ENCODE results near the gene RNF38. TPM values are rescaled to one million over a fixed set of nuclear protein-coding genes. Genes with fewer than 3 reads are reported as not detected.

The RNF38 gene
- total and polyA plus RNA-seq, 9 of the 15 experiments (the other 6 are each of a cell fraction or from before 2014, with no cell fraction given), result 1.6 to 9.8 (median 4.5) TPM

DNA sequence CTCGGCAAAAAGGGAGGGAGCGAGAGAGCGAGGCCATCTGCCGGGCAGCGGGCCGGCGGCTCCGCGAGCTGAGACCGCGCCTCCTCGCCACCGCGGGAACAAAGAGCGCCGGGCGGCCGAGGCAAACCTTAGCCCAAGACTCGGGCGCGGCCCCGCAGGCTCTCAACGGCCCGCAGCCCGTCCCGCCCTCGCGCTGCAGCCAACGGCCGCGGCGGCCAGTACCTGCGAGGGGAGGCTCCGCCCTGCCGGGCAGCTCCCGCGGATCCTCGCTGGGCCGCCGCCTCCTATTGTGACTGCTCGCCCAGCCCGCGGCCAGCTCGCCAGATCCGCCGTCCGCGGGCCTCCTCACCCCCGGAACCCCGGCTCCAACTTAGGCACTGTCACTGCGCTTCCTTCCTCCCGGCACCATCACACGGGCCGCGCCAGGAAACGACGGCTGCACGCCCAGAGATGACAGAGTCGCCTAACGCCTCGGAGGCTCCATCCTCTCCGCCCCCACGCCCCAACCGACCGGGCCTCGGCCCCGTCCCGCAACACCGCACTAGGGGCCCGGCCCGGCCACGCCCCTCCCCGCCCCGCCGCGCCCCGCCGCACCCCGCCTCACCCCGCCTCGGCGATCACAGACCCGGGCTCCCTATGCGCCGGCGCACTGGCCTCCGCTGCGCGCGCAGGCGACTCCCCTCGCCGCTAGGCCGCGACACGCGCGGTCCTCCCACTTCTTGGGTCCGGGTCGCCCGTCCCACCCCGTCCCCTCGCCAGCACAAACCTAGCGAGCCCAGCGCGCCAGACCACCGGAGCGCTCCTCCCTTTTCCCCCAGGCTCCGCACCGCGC is 479 bp upstream of the RNF38 start (continued):
- TF ChIP-seq GABPA (tag; conservative IDR thresholded peaks at IDR 0.05; ENCODE audit: low read depth) (peak; percentile 65), LCOR (CRISPR knock-in tag; IDR thresholded peaks at IDR 0.05) (no peak), LEF1 (IDR thresholded peaks at IDR 0.05) (no peak), MEF2D (tag; conservative IDR thresholded peaks at IDR 0.05; ENCODE audit: low read depth) (no peak), SUPT5H (IDR thresholded peaks at IDR 0.05) (peak; percentile 66), TRIM24 (IDR thresholded peaks at IDR 0.05) (no peak), NR2F6 (CRISPR knock-in tag; IDR thresholded peaks at IDR 0.05) (no peak), CSDE1 (IDR thresholded peaks at IDR 0.05) (no peak), ZEB2 (IDR thresholded peaks at IDR 0.05) (no peak), NCOA2 (IDR thresholded peaks at IDR 0.05; ENCODE audit: partially characterized antibody in 2 of 2) (no peak), ZNF408 (CRISPR knock-in tag; IDR thresholded peaks at IDR 0.05; ENCODE audit: low read depth) (no peak), L3MBTL2 (IDR thresholded peaks at IDR 0.05) (peak; percentile 75)
- TF ChIP-seq, protein P1, sequence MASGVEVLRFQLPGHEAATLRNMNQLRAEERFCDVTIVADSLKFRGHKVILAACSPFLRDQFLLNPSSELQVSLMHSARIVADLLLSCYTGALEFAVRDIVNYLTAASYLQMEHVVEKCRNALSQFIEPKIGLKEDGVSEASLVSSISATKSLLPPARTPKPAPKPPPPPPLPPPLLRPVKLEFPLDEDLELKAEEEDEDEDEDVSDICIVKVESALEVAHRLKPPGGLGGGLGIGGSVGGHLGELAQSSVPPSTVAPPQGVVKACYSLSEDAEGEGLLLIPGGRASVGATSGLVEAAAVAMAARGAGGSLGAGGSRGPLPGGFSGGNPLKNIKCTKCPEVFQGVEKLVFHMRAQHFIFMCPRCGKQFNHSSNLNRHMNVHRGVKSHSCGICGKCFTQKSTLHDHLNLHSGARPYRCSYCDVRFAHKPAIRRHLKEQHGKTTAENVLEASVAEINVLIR (CRISPR knock-in tag; IDR thresholded peaks at IDR 0.05), result peak; percentile 42; the same call in 1 of the 2 replicates
- TF ChIP-seq, protein P2, sequence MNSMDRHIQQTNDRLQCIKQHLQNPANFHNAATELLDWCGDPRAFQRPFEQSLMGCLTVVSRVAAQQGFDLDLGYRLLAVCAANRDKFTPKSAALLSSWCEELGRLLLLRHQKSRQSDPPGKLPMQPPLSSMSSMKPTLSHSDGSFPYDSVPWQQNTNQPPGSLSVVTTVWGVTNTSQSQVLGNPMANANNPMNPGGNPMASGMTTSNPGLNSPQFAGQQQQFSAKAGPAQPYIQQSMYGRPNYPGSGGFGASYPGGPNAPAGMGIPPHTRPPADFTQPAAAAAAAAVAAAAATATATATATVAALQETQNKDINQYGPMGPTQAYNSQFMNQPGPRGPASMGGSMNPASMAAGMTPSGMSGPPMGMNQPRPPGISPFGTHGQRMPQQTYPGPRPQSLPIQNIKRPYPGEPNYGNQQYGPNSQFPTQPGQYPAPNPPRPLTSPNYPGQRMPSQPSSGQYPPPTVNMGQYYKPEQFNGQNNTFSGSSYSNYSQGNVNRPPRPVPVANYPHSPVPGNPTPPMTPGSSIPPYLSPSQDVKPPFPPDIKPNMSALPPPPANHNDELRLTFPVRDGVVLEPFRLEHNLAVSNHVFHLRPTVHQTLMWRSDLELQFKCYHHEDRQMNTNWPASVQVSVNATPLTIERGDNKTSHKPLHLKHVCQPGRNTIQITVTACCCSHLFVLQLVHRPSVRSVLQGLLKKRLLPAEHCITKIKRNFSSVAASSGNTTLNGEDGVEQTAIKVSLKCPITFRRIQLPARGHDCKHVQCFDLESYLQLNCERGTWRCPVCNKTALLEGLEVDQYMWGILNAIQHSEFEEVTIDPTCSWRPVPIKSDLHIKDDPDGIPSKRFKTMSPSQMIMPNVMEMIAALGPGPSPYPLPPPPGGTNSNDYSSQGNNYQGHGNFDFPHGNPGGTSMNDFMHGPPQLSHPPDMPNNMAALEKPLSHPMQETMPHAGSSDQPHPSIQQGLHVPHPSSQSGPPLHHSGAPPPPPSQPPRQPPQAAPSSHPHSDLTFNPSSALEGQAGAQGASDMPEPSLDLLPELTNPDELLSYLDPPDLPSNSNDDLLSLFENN (IDR thresholded peaks at IDR 0.05; ENCODE audit: low read depth in 2 of 2, low read length in 2 of 2), result no peak
- TF ChIP-seq, protein P3, sequence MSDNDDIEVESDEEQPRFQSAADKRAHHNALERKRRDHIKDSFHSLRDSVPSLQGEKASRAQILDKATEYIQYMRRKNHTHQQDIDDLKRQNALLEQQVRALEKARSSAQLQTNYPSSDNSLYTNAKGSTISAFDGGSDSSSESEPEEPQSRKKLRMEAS (CRISPR knock-in tag; IDR thresholded peaks at IDR 0.05), result peak; percentile 80
- TF ChIP-seq, protein P4, sequence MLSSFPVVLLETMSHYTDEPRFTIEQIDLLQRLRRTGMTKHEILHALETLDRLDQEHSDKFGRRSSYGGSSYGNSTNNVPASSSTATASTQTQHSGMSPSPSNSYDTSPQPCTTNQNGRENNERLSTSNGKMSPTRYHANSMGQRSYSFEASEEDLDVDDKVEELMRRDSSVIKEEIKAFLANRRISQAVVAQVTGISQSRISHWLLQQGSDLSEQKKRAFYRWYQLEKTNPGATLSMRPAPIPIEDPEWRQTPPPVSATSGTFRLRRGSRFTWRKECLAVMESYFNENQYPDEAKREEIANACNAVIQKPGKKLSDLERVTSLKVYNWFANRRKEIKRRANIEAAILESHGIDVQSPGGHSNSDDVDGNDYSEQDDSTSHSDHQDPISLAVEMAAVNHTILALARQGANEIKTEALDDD (IDR thresholded peaks at IDR 0.05), result no peak
- TF ChIP-seq, protein P5, sequence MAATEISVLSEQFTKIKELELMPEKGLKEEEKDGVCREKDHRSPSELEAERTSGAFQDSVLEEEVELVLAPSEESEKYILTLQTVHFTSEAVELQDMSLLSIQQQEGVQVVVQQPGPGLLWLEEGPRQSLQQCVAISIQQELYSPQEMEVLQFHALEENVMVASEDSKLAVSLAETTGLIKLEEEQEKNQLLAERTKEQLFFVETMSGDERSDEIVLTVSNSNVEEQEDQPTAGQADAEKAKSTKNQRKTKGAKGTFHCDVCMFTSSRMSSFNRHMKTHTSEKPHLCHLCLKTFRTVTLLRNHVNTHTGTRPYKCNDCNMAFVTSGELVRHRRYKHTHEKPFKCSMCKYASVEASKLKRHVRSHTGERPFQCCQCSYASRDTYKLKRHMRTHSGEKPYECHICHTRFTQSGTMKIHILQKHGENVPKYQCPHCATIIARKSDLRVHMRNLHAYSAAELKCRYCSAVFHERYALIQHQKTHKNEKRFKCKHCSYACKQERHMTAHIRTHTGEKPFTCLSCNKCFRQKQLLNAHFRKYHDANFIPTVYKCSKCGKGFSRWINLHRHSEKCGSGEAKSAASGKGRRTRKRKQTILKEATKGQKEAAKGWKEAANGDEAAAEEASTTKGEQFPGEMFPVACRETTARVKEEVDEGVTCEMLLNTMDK (IDR thresholded peaks at IDR 0.05; ENCODE audit: borderline replicate concordance, insufficient read depth, low read depth, low read length, poor library complexity, severe bottlenecking), result peak; percentile 2
- TF ChIP-seq, protein P6, sequence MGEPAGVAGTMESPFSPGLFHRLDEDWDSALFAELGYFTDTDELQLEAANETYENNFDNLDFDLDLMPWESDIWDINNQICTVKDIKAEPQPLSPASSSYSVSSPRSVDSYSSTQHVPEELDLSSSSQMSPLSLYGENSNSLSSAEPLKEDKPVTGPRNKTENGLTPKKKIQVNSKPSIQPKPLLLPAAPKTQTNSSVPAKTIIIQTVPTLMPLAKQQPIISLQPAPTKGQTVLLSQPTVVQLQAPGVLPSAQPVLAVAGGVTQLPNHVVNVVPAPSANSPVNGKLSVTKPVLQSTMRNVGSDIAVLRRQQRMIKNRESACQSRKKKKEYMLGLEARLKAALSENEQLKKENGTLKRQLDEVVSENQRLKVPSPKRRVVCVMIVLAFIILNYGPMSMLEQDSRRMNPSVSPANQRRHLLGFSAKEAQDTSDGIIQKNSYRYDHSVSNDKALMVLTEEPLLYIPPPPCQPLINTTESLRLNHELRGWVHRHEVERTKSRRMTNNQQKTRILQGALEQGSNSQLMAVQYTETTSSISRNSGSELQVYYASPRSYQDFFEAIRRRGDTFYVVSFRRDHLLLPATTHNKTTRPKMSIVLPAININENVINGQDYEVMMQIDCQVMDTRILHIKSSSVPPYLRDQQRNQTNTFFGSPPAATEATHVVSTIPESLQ (CRISPR knock-in tag; IDR thresholded peaks at IDR 0.05), result no peak

All from K562 (cell line).